ENCODE measurements around the gene CYP4A11.

- TF ChIP-seq POLR2A (IDR thresholded peaks at IDR 0.05): no peak
- TF ChIP-seq, protein P1, sequence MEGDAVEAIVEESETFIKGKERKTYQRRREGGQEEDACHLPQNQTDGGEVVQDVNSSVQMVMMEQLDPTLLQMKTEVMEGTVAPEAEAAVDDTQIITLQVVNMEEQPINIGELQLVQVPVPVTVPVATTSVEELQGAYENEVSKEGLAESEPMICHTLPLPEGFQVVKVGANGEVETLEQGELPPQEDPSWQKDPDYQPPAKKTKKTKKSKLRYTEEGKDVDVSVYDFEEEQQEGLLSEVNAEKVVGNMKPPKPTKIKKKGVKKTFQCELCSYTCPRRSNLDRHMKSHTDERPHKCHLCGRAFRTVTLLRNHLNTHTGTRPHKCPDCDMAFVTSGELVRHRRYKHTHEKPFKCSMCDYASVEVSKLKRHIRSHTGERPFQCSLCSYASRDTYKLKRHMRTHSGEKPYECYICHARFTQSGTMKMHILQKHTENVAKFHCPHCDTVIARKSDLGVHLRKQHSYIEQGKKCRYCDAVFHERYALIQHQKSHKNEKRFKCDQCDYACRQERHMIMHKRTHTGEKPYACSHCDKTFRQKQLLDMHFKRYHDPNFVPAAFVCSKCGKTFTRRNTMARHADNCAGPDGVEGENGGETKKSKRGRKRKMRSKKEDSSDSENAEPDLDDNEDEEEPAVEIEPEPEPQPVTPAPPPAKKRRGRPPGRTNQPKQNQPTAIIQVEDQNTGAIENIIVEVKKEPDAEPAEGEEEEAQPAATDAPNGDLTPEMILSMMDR (IDR thresholded peaks at IDR 0.05): no peak
Measured at GRCh38 chr1:46931151-46931550, 10.1 kb downstream of the CYP4A11 start.
